DOHH2 (cell line): ENCODE data around the gene STK32C.

ENCODE experiments used
- EZH2phosphoT487 ChIP-seq: fragments of 200-600 bp; sonication (generic); IDR thresholded peaks from 2 replicates; pipeline ENCODE4 v1.6.1; 2017; ENCODE audit warnings: borderline replicate concordance, mild to moderate bottlenecking, antibody characterized with exemption, low read length, moderate library complexity, mixed read lengths
- TF ChIP-seq, protein P1 (sequence below): fragments of 200-600 bp; sonication (generic); IDR thresholded peaks from one replicate; pipeline ENCODE4 v1.5.1; 2014; ENCODE audit warnings: antibody characterized with exemption, mild to moderate bottlenecking, low read depth, low read length; ENCODE audit not compliant: poor library complexity, severe bottlenecking

DNA sequence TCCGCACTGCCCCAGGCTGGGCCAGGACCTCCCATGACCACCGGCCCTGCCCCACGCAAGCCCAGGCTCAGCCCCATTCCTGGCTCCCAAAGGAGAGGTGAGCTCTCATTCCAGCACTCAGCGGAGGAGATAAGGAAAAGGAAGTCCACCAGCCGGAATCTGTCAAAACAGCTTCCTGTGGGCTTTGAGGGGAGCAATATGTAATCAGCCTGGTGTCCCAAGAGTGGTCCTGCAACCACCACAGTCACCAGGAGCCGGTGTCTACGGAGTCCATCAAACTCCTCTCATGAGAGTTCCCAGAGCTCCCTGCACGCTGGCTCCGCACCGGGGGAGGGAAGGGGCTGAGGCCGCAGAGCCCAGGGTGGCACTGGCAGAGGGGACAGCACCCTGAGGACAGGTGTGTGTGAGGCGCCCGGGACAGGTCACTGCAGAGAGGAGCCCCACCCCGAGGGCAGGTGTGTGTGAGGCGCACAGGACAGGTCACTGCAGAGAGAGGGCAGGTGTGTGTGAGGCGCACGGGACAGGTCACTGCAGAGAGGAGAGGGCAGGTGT is 57.9 kb downstream of the STK32C start:
- TF ChIP-seq, protein P1, sequence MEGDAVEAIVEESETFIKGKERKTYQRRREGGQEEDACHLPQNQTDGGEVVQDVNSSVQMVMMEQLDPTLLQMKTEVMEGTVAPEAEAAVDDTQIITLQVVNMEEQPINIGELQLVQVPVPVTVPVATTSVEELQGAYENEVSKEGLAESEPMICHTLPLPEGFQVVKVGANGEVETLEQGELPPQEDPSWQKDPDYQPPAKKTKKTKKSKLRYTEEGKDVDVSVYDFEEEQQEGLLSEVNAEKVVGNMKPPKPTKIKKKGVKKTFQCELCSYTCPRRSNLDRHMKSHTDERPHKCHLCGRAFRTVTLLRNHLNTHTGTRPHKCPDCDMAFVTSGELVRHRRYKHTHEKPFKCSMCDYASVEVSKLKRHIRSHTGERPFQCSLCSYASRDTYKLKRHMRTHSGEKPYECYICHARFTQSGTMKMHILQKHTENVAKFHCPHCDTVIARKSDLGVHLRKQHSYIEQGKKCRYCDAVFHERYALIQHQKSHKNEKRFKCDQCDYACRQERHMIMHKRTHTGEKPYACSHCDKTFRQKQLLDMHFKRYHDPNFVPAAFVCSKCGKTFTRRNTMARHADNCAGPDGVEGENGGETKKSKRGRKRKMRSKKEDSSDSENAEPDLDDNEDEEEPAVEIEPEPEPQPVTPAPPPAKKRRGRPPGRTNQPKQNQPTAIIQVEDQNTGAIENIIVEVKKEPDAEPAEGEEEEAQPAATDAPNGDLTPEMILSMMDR, result no peak
- TF ChIP-seq EZH2phosphoT487, result no peak
